Bronchial epithelial cell (primary cell): ENCODE results near the gene PKHD1. TPM values are rescaled to one million over a fixed set of nuclear protein-coding genes. Genes with fewer than 3 reads are reported as not detected.
A peak's percentile ranks its signal among the peaks of the same experiment; 100 is the strongest.
"Not testable (repeated sequence)": the region's sequence is repeated elsewhere in the genome, so short reads cannot be mapped to it uniquely, and the experiment has no call there.

Source experiments
- DNase-seq: peaks from one replicate; pipeline ENCODE4 v3.0.0-alpha.2; 2010; ENCODE audit warnings: low read depth
- FAIRE-seq: peaks from 2 replicates; lab custom pipeline; 2011; peaks lifted over from hg19 to GRCh38; lab: Jason Lieb, UNC
- H3K27me3 ChIP-seq: 2 replicates; pipeline ENCODE4 v1.5.1; 2011; ENCODE audit warnings: low read length; ENCODE audit not compliant: control insufficient read depth, insufficient read depth
- H3K36me3 ChIP-seq: 2 replicates; pipeline ENCODE4 v1.5.1; 2011; ENCODE audit warnings: low read length; ENCODE audit not compliant: control insufficient read depth, insufficient read depth
- H3K4me3 ChIP-seq: 2 replicates; pipeline ENCODE4 v1.5.1; 2011; ENCODE audit warnings: mild to moderate bottlenecking, low read depth, low read length, control low read depth
- total RNA-seq: library from RNA; depleted of rRNA; stranded (reverse); fragments of >200 nt; gene quantifications from 2 replicates; pipeline ENCODE4 v1.2.1, GENCODE V29; 2014
- TF ChIP-seq, protein P1 (sequence below): IDR thresholded peaks from 2 replicates; pipeline ENCODE4 v1.5.1; 2011; ENCODE audit warnings: mild to moderate bottlenecking, moderate library complexity, low read length, control low read depth, inconsistent platforms; ENCODE audit not compliant: insufficient read depth, severe bottlenecking

PKHD1 gene
- total RNA-seq, 1 donor from 2014 or later = not detected

DNA sequence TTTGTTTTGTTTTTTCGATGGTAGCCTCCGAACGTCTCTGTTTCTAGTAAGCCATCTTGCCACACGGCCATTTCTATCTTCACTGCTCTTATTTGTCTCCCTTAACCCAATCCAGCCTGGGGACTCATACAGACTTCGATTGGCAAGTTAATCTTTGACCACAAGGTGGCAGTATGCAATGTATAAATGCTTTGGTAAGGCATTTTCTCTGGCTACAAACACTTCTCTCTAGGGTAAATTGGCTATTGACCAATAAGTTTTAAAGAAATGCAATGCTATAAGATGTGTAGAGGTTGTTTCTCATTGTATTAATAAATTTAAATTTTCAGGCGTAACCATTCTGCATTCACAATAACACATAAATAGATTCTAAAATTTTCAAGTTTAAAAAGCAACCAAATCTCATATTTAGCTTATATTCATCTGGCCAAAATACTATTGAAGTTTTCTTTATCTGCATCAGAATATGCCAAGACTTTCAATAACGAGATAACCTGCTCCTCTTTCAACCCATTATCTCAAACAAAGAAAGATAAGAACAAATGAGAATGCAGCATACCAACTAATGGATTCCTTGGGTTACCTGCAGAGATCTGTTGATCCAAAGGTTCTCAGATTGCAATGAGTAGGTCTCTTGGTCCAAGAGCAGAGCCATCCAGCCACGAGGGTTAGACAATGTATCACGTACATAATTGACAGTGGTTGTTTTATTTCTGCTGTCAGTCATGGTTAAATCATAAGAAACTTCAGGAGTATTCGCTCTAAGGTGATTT lies 231.9 kb downstream of the PKHD1 start:
- H3K27me3 ChIP-seq = peaks cover 2% of the 10 kb centered on the region
- TF ChIP-seq, protein P1, sequence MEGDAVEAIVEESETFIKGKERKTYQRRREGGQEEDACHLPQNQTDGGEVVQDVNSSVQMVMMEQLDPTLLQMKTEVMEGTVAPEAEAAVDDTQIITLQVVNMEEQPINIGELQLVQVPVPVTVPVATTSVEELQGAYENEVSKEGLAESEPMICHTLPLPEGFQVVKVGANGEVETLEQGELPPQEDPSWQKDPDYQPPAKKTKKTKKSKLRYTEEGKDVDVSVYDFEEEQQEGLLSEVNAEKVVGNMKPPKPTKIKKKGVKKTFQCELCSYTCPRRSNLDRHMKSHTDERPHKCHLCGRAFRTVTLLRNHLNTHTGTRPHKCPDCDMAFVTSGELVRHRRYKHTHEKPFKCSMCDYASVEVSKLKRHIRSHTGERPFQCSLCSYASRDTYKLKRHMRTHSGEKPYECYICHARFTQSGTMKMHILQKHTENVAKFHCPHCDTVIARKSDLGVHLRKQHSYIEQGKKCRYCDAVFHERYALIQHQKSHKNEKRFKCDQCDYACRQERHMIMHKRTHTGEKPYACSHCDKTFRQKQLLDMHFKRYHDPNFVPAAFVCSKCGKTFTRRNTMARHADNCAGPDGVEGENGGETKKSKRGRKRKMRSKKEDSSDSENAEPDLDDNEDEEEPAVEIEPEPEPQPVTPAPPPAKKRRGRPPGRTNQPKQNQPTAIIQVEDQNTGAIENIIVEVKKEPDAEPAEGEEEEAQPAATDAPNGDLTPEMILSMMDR = peak; percentile 57
- DNase-seq (peak; percentile 70), FAIRE-seq (no peak)
- H3K36me3 ChIP-seq = no peaks in the 10 kb centered on the region
- H3K4me3 ChIP-seq = no peak overlapping the region

GRCh38 chr6:51854876-51855275 lies 232.5 kb downstream of the PKHD1 start:
- TF ChIP-seq, protein P1 = no peak
- DNase-seq = no peak
- Histone ChIP-seq H3K27me3 (no peaks in the 10 kb centered on the region), H3K4me3 (no peak overlapping the region), H3K36me3 (no peaks in the 10 kb centered on the region)
- no peak for FAIRE-seq

GRCh38 chr6:51854347-51854746 lies 233.1 kb downstream of the PKHD1 start:
- Histone ChIP-seq H3K36me3 (no peaks in the 10 kb centered on the region), H3K27me3 (no peaks in the 10 kb centered on the region), H3K4me3 (no peak overlapping the region)
- FAIRE-seq = no peak
- DNase-seq = no peak
- TF ChIP-seq, protein P1 = no peak

DNA sequence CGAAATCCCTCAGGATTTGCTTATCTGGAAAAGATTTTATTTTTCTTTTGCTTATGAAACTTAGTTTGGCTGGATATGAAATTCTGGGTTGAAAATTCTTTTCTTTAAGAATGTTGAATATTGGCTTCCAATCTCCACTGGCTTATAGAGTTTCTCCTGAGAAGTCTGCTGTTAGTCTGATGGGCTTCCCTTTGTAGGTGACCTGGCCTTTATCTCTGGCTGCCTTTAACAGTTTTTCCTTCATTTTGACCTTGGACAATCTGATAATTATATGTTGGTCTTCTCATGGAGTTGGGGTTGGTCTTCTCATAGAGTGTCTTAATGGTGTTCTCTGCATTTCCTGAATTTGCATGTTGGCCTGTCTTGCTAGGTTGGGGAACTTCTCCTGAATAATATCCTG lies 234.3 kb downstream of the PKHD1 start:
- H3K4me3 ChIP-seq, FAIRE-seq, H3K27me3 ChIP-seq, H3K36me3 ChIP-seq, DNase-seq: not testable (repeated sequence)

DNA sequence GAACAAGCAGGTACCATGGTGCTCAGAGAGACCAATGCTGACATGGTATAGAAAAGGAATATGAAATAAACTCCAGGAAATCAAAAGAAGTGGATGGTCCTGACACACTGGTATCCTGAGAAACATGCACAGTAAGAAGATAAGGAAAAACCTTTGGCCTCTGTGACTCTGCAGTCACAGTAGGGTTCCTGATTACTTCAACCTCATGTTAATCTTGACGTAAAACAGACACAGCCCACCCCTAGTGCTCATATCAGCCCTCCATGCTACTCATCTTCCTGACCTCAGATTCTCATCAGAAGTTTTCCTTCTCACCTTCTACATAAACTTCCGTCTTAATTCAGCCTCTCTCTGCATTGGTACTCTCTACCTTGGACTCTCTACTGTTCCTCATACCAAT lies 240.9 kb downstream of the PKHD1 start:
- DNase-seq = no peak
- TF ChIP-seq, protein P1 = no peak
- no peak for FAIRE-seq
- peaks cover 2% of the 10 kb centered on the region for H3K27me3 ChIP-seq
- no peaks in the 10 kb centered on the region for H3K36me3 ChIP-seq
- H3K4me3 ChIP-seq = no peak overlapping the region

GRCh38 chr6:51844336-51844735 lies 243.1 kb downstream of the PKHD1 start:
- no peak for FAIRE-seq
- H3K36me3 ChIP-seq = no peaks in the 10 kb centered on the region
- no peak overlapping the region for H3K4me3 ChIP-seq
- H3K27me3 ChIP-seq = peaks cover 3% of the 10 kb centered on the region
- TF ChIP-seq, protein P1 = peak; percentile 10
- peak; percentile 15 for DNase-seq
